H9 (cell line): ENCODE results near the gene NEIL1. TPM values are rescaled to one million over a fixed set of nuclear protein-coding genes. Genes with fewer than 3 reads are reported as not detected.

ENCODE experiments used
- DNase-seq: peaks from one replicate; pipeline ENCODE4 v3.0.0-alpha.2; 2017
- H2AFZ ChIP-seq: one replicate; pipeline ENCODE4 v1.6.1; 2013; ENCODE audit warnings: mild to moderate bottlenecking, low read length, control low read depth, moderate library complexity
- H2AK5ac ChIP-seq: 2 replicates; pipeline ENCODE4 v1.6.1; 2013; ENCODE audit warnings: low read length, control low read depth, mixed read lengths; ENCODE audit not compliant: insufficient read length
- H2BK120ac ChIP-seq: one replicate; pipeline ENCODE4 v1.6.1; 2013; ENCODE audit warnings: low read depth, mild to moderate bottlenecking, low read length, control low read depth, inconsistent platforms; ENCODE audit not compliant: poor library complexity, severe bottlenecking
- H2BK12ac ChIP-seq: 2 replicates; pipeline ENCODE4 v1.6.1; 2013; ENCODE audit warnings: low read length, control low read depth, mixed read lengths, low read depth; ENCODE audit not compliant: insufficient read length
- H2BK15ac ChIP-seq: 2 replicates; pipeline ENCODE4 v1.6.1; 2013; ENCODE audit warnings: low read depth, low read length, control low read depth
- H2BK20ac ChIP-seq: one replicate; pipeline ENCODE4 v1.6.1; 2013; ENCODE audit warnings: low read depth, mild to moderate bottlenecking, low read length, control low read depth, inconsistent platforms; ENCODE audit not compliant: poor library complexity, severe bottlenecking
- H2BK5ac ChIP-seq: 2 replicates; pipeline ENCODE4 v1.6.1; 2013; ENCODE audit warnings: low read length, control low read depth, mixed read lengths; ENCODE audit not compliant: insufficient read length
- H3K14ac ChIP-seq: 2 replicates; pipeline ENCODE4 v1.6.1; 2013; ENCODE audit warnings: low read length, control low read depth; ENCODE audit not compliant: insufficient read depth
- H3K18ac ChIP-seq: 2 replicates; pipeline ENCODE4 v1.6.1; 2013; ENCODE audit warnings: low read depth, mild to moderate bottlenecking, mixed read lengths, low read length, control low read depth; ENCODE audit not compliant: insufficient read length
- H3K23ac ChIP-seq: 2 replicates; pipeline ENCODE4 v1.6.1; 2013; ENCODE audit warnings: low read length, control low read depth, mixed read lengths, low read depth; ENCODE audit not compliant: insufficient read length
- H3K23me2 ChIP-seq: 2 replicates; pipeline ENCODE4 v1.6.1; 2013; ENCODE audit warnings: low read depth, mild to moderate bottlenecking, mixed read lengths, low read length, control low read depth; ENCODE audit not compliant: insufficient read length, poor library complexity, severe bottlenecking
- H3K27ac ChIP-seq: 2 replicates; pipeline ENCODE4 v1.5.1; 2013; ENCODE audit warnings: low read length, control low read depth, mixed read lengths, low read depth; ENCODE audit not compliant: insufficient read length
- H3K27me3 ChIP-seq: 2 replicates; pipeline ENCODE4 v1.6.1; 2013; ENCODE audit warnings: low read length, control low read depth, inconsistent platforms; ENCODE audit not compliant: insufficient read depth
- H3K4ac ChIP-seq: 2 replicates; pipeline ENCODE4 v1.6.1; 2013; ENCODE audit warnings: low read depth, mild to moderate bottlenecking, control low read depth, inconsistent platforms, low read length, moderate library complexity
- H3K4me1 ChIP-seq: 2 replicates; pipeline ENCODE4 v1.6.1; 2013; ENCODE audit warnings: low read length, control low read depth, inconsistent platforms; ENCODE audit not compliant: insufficient read depth
- H3K4me2 ChIP-seq: 2 replicates; pipeline ENCODE4 v1.6.1; 2013; ENCODE audit warnings: low read length, control low read depth, mixed read lengths; ENCODE audit not compliant: insufficient read length, insufficient read depth
- H3K56ac ChIP-seq: 2 replicates; pipeline ENCODE4 v1.6.1; 2013; ENCODE audit warnings: low read depth, mild to moderate bottlenecking, mixed read lengths, low read length, control low read depth; ENCODE audit not compliant: insufficient read length
- H3K79me1 ChIP-seq: 2 replicates; pipeline ENCODE4 v1.6.1; 2013; ENCODE audit warnings: low read depth, mild to moderate bottlenecking, moderate library complexity, low read length, control low read depth, inconsistent platforms; ENCODE audit not compliant: insufficient read depth, poor library complexity, severe bottlenecking
- H3K79me2 ChIP-seq: 2 replicates; pipeline ENCODE4 v1.6.1; 2013; ENCODE audit warnings: low read length, control low read depth, inconsistent platforms; ENCODE audit not compliant: insufficient read depth
- H3K9ac ChIP-seq: 2 replicates; pipeline ENCODE4 v1.6.1; 2013; ENCODE audit warnings: low read length, control low read depth, mixed read lengths; ENCODE audit not compliant: insufficient read length; ENCODE audit errors: extremely low read depth
- H3K9me3 ChIP-seq: one replicate; pipeline ENCODE4 v1.6.1; 2013; ENCODE audit warnings: low read depth, low read length, inconsistent platforms; ENCODE audit not compliant: control insufficient read depth
- H3T11ph ChIP-seq: one replicate; pipeline ENCODE4 v1.6.1; 2013; ENCODE audit warnings: mild to moderate bottlenecking, low read length, control low read depth, inconsistent platforms
- H4K20me1 ChIP-seq: one replicate; pipeline ENCODE4 v1.6.1; 2013; ENCODE audit not compliant: control insufficient read depth, insufficient read length, insufficient read depth
- H4K5ac ChIP-seq: 2 replicates; pipeline ENCODE4 v1.6.1; 2013; ENCODE audit warnings: low read depth, mild to moderate bottlenecking, mixed read lengths, low read length, control low read depth; ENCODE audit not compliant: insufficient read length
- H4K8ac ChIP-seq: replicated peaks from 2 replicates; pipeline ENCODE4 v1.6.1; 2013; ENCODE audit warnings: low read length, control low read depth, mixed read lengths, low read depth; ENCODE audit not compliant: insufficient read length
- H4K91ac ChIP-seq: 2 replicates; pipeline ENCODE4 v1.6.1; 2013; ENCODE audit warnings: low read depth, mild to moderate bottlenecking, moderate library complexity, mixed read lengths, low read length, control low read depth; ENCODE audit not compliant: insufficient read length
- H3K27ac Mint-ChIP-seq, 3 experiments: 2 replicates in 2 of 3; 3 replicates in 1 of 3; pipeline ENCODE4 v1.8.0; 2020 to 2021; ENCODE audit warnings: mixed read lengths in 3 of 3, mild to moderate bottlenecking in 1 of 3, moderate library complexity in 1 of 3
- H3K27me3 Mint-ChIP-seq: 2 replicates; pipeline ENCODE4 v1.8.0; 2021; ENCODE audit warnings: low read depth, mild to moderate bottlenecking, moderate library complexity, mixed read lengths
- H3K36me3 Mint-ChIP-seq, 3 experiments: 2 replicates in 2 of 3; 3 replicates in 1 of 3; pipeline ENCODE4 v1.8.0; 2020 to 2021; ENCODE audit warnings: low read depth in 3 of 3, mixed read lengths in 3 of 3; ENCODE audit not compliant: insufficient read depth in 1 of 3
- H3K4me1 Mint-ChIP-seq, 2 experiments: 2 replicates each; pipeline ENCODE4 v1.8.0; 2020; ENCODE audit warnings: mixed read lengths in 2 of 2
- H3K4me3 Mint-ChIP-seq, 2 experiments: 2 replicates in 1 of 2; 3 replicates in 1 of 2; pipeline ENCODE4 v1.8.0; 2020 to 2021; ENCODE audit warnings: mild to moderate bottlenecking in 2 of 2, mixed read lengths in 2 of 2, moderate library complexity in 1 of 2
- H3K9me3 Mint-ChIP-seq, 2 experiments: 2 replicates in 1 of 2; 3 replicates in 1 of 2; pipeline ENCODE4 v1.8.0; 2020; ENCODE audit warnings: mild to moderate bottlenecking in 2 of 2, mixed read lengths in 2 of 2, moderate library complexity in 1 of 2
- WGBS: extraction: QIAGEN DNeasy Blood & Tissue Kit; methylation state at CpG from one replicate; pipeline ENCODE4 v1.1.7; 2013; ENCODE audit warnings: missing lambda C conversion rate, low lambda C conversion rate, mixed read lengths; ENCODE audit not compliant: insufficient read length; ENCODE audit errors: extremely low coverage; 5-methylcytosine and 5-hydroxymethylcytosine counted together
- total RNA-seq: library from RNA; stranded (reverse); gene quantifications from 2 replicates; pipeline ENCODE4 v1.2.1, GENCODE V29; 2021
- TF ChIP-seq, protein P1 (sequence below): fragments of 200-600 bp; sonication (generic); conservative IDR thresholded peaks from 3 replicates; pipeline ENCODE4 v1.8.0; 2021; ENCODE audit warnings: antibody characterized with exemption, mild to moderate bottlenecking

NEIL1 gene
- total RNA-seq, 1 experiment from 2014 or later, result 16.5 TPM

DNA sequence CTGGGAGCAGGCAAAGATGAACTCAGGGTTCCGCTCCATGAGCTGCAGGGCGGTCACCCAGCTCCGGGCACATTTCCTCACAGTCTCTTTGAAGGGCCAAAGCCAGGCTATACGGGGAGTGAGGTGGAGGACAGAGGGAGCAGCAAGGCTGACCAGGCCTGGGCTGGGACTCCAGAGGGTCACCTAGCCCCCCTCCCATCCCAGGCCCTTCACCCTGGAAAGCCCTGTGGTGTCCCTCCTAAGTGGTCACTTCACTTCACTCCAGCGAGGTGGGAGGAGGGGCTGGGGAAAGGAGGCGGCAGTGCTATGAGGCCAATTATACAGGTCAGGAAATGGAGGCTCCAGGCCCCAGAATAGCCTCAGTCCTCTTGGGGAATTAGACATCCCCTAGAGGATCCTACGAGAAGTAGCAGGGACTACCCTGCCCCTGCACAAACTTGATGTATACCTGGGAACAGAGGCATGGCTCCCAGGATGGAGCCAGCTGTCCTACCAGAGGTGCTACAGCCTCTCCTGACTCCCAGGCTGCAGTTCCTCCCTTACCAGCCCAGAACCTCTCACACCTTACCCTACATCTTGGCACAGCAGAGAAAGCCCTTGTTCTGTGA is 15.9 kb downstream of the NEIL1 start:
- H3K36me3 Mint-ChIP-seq, result peaks cover 14 to 50% (median 49%) of the 10 kb centered on the region in 3 experiments; a peak in 6 of 7 replicates
- no peak overlapping the region for H2AFZ ChIP-seq
- no peak overlapping the region for H3K9ac ChIP-seq
- peak overlapping the region in 2 of 3 experiments; percentile 10 to 54; a peak in 2 of 7 replicates for H3K27ac Mint-ChIP-seq
- H3K27me3 Mint-ChIP-seq, result peaks cover 1% of the 10 kb centered on the region; the same call in 1 of the 2 replicates
- no peaks in the 10 kb centered on the region for H3K79me1 ChIP-seq
- H2BK120ac ChIP-seq, result no peak overlapping the region
- H3K9me3 Mint-ChIP-seq, result no peaks in the 10 kb centered on the region
- H3K4me1 ChIP-seq, result no peaks in the 10 kb centered on the region; the same call in 1 of the 2 replicates
- H3K4me1 Mint-ChIP-seq, result peaks cover 3% of the 10 kb centered on the region in 2 experiments; a peak in 1 of 4 replicates
- TF ChIP-seq, protein P1, sequence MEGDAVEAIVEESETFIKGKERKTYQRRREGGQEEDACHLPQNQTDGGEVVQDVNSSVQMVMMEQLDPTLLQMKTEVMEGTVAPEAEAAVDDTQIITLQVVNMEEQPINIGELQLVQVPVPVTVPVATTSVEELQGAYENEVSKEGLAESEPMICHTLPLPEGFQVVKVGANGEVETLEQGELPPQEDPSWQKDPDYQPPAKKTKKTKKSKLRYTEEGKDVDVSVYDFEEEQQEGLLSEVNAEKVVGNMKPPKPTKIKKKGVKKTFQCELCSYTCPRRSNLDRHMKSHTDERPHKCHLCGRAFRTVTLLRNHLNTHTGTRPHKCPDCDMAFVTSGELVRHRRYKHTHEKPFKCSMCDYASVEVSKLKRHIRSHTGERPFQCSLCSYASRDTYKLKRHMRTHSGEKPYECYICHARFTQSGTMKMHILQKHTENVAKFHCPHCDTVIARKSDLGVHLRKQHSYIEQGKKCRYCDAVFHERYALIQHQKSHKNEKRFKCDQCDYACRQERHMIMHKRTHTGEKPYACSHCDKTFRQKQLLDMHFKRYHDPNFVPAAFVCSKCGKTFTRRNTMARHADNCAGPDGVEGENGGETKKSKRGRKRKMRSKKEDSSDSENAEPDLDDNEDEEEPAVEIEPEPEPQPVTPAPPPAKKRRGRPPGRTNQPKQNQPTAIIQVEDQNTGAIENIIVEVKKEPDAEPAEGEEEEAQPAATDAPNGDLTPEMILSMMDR, result peak; percentile 36; the same call in 1 of the 3 replicates
- no peak overlapping the region for H2BK20ac ChIP-seq
- H3K27ac ChIP-seq, result no peak overlapping the region
- H4K20me1 ChIP-seq, result no peaks in the 10 kb centered on the region
- H4K8ac ChIP-seq, result no peak overlapping the region
- H3K23ac ChIP-seq, result no peak overlapping the region
- H3K79me2 ChIP-seq, result no peaks in the 10 kb centered on the region
- H3K4me2 ChIP-seq, result no peak overlapping the region
- no peak overlapping the region for H3K4me3 Mint-ChIP-seq
- no peak overlapping the region for H4K5ac ChIP-seq
- H3K27me3 ChIP-seq, result no peaks in the 10 kb centered on the region
- no peak overlapping the region for H3K4ac ChIP-seq
- no peak overlapping the region for H2AK5ac ChIP-seq
- no peak for DNase-seq
- H3K56ac ChIP-seq, result no peak overlapping the region
- H3K18ac ChIP-seq, result no peak overlapping the region
- H2BK15ac ChIP-seq, result no peak overlapping the region
- no peak overlapping the region for H3K14ac ChIP-seq
- H3K23me2 ChIP-seq, result no peaks in the 10 kb centered on the region
- H2BK12ac ChIP-seq, result no peak overlapping the region
- H4K91ac ChIP-seq, result no peak overlapping the region
- no peak overlapping the region for H2BK5ac ChIP-seq
- WGBS, result no CpG with 5 or more reads among the region's 7 CpGs
- no peak overlapping the region for H3T11ph ChIP-seq
- H3K9me3 ChIP-seq, result no peaks in the 10 kb centered on the region
